ENCODE results near the gene RAD54L.

GRCh38 chr1:46244656-46245371 lies 2.7 kb upstream of the RAD54L start:
- no peak for TF ChIP-seq EZH2 (IDR thresholded peaks at IDR 0.05; ENCODE audit: low read length, unreplicated experiment)
- peak; percentile 67 for TF ChIP-seq CTCF (conservative IDR thresholded peaks at IDR 0.05; ENCODE audit: low read depth, low read length)
- TF ChIP-seq EZH2phosphoT487 (IDR thresholded peaks at IDR 0.05; ENCODE audit: borderline replicate concordance, low read length): no peak

Data from PC-3 (cell line).